Gastroesophageal sphincter (tissue), 3 donors: ENCODE data around the gene NEDD4.

Experiments
- EP300 ChIP-seq: sonication (generic); formaldehyde crosslinking; IDR thresholded peaks from one replicate; pipeline ENCODE4 v1.6.1; 2017; ENCODE audit warnings: antibody characterized with exemption, mild to moderate bottlenecking
- POLR2A ChIP-seq, 2 donors: fragments of 450-650 bp; IDR thresholded peaks; one replicate each; pipeline ENCODE4 v1.6.1; 2017; ENCODE audit warnings: antibody characterized with exemption in 2 of 2, mild to moderate bottlenecking in 2 of 2, moderate library complexity in 1 of 2
- TF ChIP-seq, protein P1 (sequence below), 4 experiments: fragments of 200-600 bp in 2 of 4; fragments of 450-650 bp in 2 of 4; sonication (generic) in 1 of 4; IDR thresholded peaks; one replicate each; pipeline ENCODE4 v1.5.1; 2017 to 2019; ENCODE audit warnings: antibody characterized with exemption in 4 of 4, mild to moderate bottlenecking in 2 of 4, moderate library complexity in 2 of 4

GRCh38 chr15:55928955-55929354 is 64.5 kb downstream of the NEDD4 start:
- TF ChIP-seq, protein P1, sequence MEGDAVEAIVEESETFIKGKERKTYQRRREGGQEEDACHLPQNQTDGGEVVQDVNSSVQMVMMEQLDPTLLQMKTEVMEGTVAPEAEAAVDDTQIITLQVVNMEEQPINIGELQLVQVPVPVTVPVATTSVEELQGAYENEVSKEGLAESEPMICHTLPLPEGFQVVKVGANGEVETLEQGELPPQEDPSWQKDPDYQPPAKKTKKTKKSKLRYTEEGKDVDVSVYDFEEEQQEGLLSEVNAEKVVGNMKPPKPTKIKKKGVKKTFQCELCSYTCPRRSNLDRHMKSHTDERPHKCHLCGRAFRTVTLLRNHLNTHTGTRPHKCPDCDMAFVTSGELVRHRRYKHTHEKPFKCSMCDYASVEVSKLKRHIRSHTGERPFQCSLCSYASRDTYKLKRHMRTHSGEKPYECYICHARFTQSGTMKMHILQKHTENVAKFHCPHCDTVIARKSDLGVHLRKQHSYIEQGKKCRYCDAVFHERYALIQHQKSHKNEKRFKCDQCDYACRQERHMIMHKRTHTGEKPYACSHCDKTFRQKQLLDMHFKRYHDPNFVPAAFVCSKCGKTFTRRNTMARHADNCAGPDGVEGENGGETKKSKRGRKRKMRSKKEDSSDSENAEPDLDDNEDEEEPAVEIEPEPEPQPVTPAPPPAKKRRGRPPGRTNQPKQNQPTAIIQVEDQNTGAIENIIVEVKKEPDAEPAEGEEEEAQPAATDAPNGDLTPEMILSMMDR (IDR thresholded peaks at IDR 0.05): no peak
- TF ChIP-seq EP300 (no peak), POLR2A (IDR thresholded peaks at IDR 0.05) (no peak)
